Lower leg skin (tissue), 3 donors: ENCODE results near the gene PIR.

Experiments used
- CTCF ChIP-seq, 3 donors: fragments of 450-650 bp; IDR thresholded peaks; one replicate each; pipeline ENCODE4 v1.5.1; 2016; ENCODE audit warnings: antibody characterized with exemption in 3 of 3, mild to moderate bottlenecking in 3 of 3, moderate library complexity in 2 of 3
- POLR2A ChIP-seq, 2 donors: fragments of 450-650 bp; IDR thresholded peaks; one replicate each; pipeline ENCODE4 v1.6.1; 2016 to 2017; ENCODE audit warnings: antibody characterized with exemption in 2 of 2, mild to moderate bottlenecking in 1 of 2, moderate library complexity in 1 of 2

GRCh38 chrX:15497865-15498264 is 4.7 kb upstream of the PIR start:
- TF ChIP-seq CTCF (IDR thresholded peaks at IDR 0.05) (no peak), POLR2A (IDR thresholded peaks at IDR 0.05) (no peak)
